IMR-90 (cell line): Measurements from ENCODE around the gene HOXA3. TPM values are rescaled to one million over a fixed set of nuclear protein-coding genes. Genes with fewer than 3 reads are reported as not detected.

Experiments used
- ATAC-seq: fragments of 200-7000 bp; cut with Tn5 transposase; 2 replicates; pipeline ENCODE4 v1.9.1; 2020; ENCODE audit warnings: low read depth, mild to moderate bottlenecking, moderate library complexity
- BruUV-seq: library from RNA; stranded (reverse); fragments of 400-500 nt; replicated peaks from 2 replicates; lab custom pipeline; 2021; lab: Mats Ljungman, UMichigan
- CTCF ChIA-PET: fragments of 300-600 bp; formaldehyde crosslinking; extraction: SDS; loops from one replicate; lab custom pipeline; 2021; ENCODE audit warnings: antibody characterized with exemption; lab: Yijun Ruan, JAX
- POLR2A ChIA-PET: fragments of 300-600 bp; sonication (Branson Sonifier 250); formaldehyde crosslinking; loops from one replicate; lab custom pipeline; 2022; ENCODE audit warnings: antibody characterized with exemption; ENCODE audit not compliant: unreplicated experiment; lab: Charles Lee
- DNase-seq: peaks from one replicate; pipeline ENCODE4 v3.0.0; 2013
- H2AFZ ChIP-seq: replicated peaks from 2 replicates; pipeline ENCODE3; 2013; ENCODE audit warnings: low read length, mild to moderate bottlenecking; ENCODE audit not compliant: poor library complexity
- H2AK5ac ChIP-seq: 2 replicates; pipeline ENCODE4 v1.6.1; 2013; ENCODE audit warnings: low read depth, low read length, inconsistent platforms
- H2AK9ac ChIP-seq: replicated peaks from 2 replicates; pipeline ENCODE3; 2013; ENCODE audit warnings: mild to moderate bottlenecking, low read depth, low read length, moderate library complexity; ENCODE audit not compliant: poor library complexity
- H2BK120ac ChIP-seq: 2 replicates; pipeline ENCODE4 v1.6.1; 2013; ENCODE audit warnings: low read depth, low read length, inconsistent platforms
- H2BK15ac ChIP-seq: 3 replicates; pipeline ENCODE4 v1.6.1; 2013; ENCODE audit warnings: low read depth, low read length, inconsistent platforms
- H2BK20ac ChIP-seq: 2 replicates; pipeline ENCODE4 v1.6.1; 2013; ENCODE audit warnings: low read depth, mild to moderate bottlenecking, inconsistent platforms, low read length, moderate library complexity
- H2BK5ac ChIP-seq: 2 replicates; pipeline ENCODE4 v1.6.1; 2013; ENCODE audit warnings: mild to moderate bottlenecking, low read depth, low read length, inconsistent platforms; ENCODE audit not compliant: poor library complexity, severe bottlenecking
- H3K14ac ChIP-seq: replicated peaks from 2 replicates; pipeline ENCODE4 v1.6.1; 2013; ENCODE audit warnings: low read depth, low read length, inconsistent platforms
- H3K18ac ChIP-seq: 2 replicates; pipeline ENCODE4 v1.6.1; 2013; ENCODE audit warnings: low read depth, low read length, control low read depth
- H3K23ac ChIP-seq: 2 replicates; pipeline ENCODE4 v1.6.1; 2013; ENCODE audit warnings: low read depth, low read length, inconsistent platforms
- H3K27ac ChIP-seq: 2 replicates; pipeline ENCODE4 v1.5.1; 2013; ENCODE audit warnings: mild to moderate bottlenecking, control low read depth, low read length; ENCODE audit not compliant: insufficient read depth
- H3K27me3 ChIP-seq: 2 replicates; pipeline ENCODE4 v1.6.1; 2013; ENCODE audit warnings: low read length; ENCODE audit not compliant: control insufficient read depth, insufficient read depth
- H3K36me3 ChIP-seq: 2 replicates; pipeline ENCODE4 v1.6.1; 2013; ENCODE audit warnings: low read length, mixed read lengths; ENCODE audit not compliant: control insufficient read depth, insufficient read depth
- H3K4ac ChIP-seq: 2 replicates; pipeline ENCODE4 v1.6.1; 2013; ENCODE audit warnings: low read depth, low read length, inconsistent platforms
- H3K4me1 ChIP-seq: 2 replicates; pipeline ENCODE4 v1.6.1; 2013; ENCODE audit warnings: low read length, mixed read lengths; ENCODE audit not compliant: control insufficient read depth, insufficient read depth
- H3K4me2 ChIP-seq: 2 replicates; pipeline ENCODE4 v1.6.1; 2013; ENCODE audit warnings: low read depth, mild to moderate bottlenecking, control low read depth, low read length, moderate library complexity
- H3K4me3 ChIP-seq: 2 replicates; pipeline ENCODE4 v1.5.1; 2013; ENCODE audit warnings: low read depth, mild to moderate bottlenecking, control low read depth, low read length, moderate library complexity; ENCODE audit not compliant: insufficient read depth
- H3K56ac ChIP-seq: 2 replicates; pipeline ENCODE4 v1.6.1; 2013; ENCODE audit warnings: low read length, inconsistent platforms; ENCODE audit not compliant: insufficient read depth; ENCODE audit errors: extremely low read depth
- H3K79me1 ChIP-seq, 2 experiments: 2 replicates each; pipeline ENCODE4 v1.6.1; 2013; ENCODE audit warnings: low read length in 2 of 2, inconsistent platforms in 1 of 2, low read depth in 1 of 2
- H3K9ac ChIP-seq: 2 replicates; pipeline ENCODE4 v1.6.1; 2013; ENCODE audit warnings: low read depth, low read length, control low read depth
- H3K9me1 ChIP-seq: 2 replicates; pipeline ENCODE4 v1.6.1; 2013; ENCODE audit warnings: low read length, inconsistent platforms; ENCODE audit not compliant: insufficient read depth
- H3K9me3 ChIP-seq: 2 replicates; pipeline ENCODE4 v1.6.1; 2013; ENCODE audit warnings: low read length; ENCODE audit not compliant: control insufficient read depth, insufficient read depth
- H4K20me1 ChIP-seq: 2 replicates; pipeline ENCODE4 v1.6.1; 2013; ENCODE audit warnings: low read length, inconsistent platforms; ENCODE audit not compliant: insufficient read depth
- H4K5ac ChIP-seq: 2 replicates; pipeline ENCODE4 v1.6.1; 2013; ENCODE audit warnings: mild to moderate bottlenecking, low read depth, low read length, control low read depth
- H4K8ac ChIP-seq, 2 experiments: 2 replicates each; pipeline ENCODE4 v1.6.1; 2013; ENCODE audit warnings: low read depth in 2 of 2, low read length in 2 of 2, control low read depth in 1 of 2, inconsistent platforms in 1 of 2
- H4K91ac ChIP-seq: 2 replicates; pipeline ENCODE4 v1.6.1; 2013; ENCODE audit warnings: low read depth, low read length, inconsistent platforms; ENCODE audit not compliant: insufficient read depth
- CEBPB ChIP-seq: IDR thresholded peaks from 2 replicates; pipeline ENCODE4 v1.6.1; 2012; ENCODE audit warnings: low read depth, low read length, improper control_type of control experiment
- CHD1 ChIP-seq: IDR thresholded peaks from 2 replicates; pipeline ENCODE4 v1.6.1; 2012; ENCODE audit warnings: low read depth, low read length, improper control_type of control experiment
- FOS ChIP-seq: fragments of 150-350 bp; IDR thresholded peaks from 2 replicates; pipeline ENCODE4 v1.6.1; 2016; ENCODE audit warnings: low read depth, low read length
- MAFK ChIP-seq: IDR thresholded peaks from 2 replicates; pipeline ENCODE4 v1.6.1; 2012; ENCODE audit warnings: low read depth, low read length, improper control_type of control experiment
- MAZ ChIP-seq: IDR thresholded peaks from 2 replicates; pipeline ENCODE4 v1.6.1; 2012; ENCODE audit warnings: low read depth, mild to moderate bottlenecking, low read length, improper control_type of control experiment, moderate library complexity, borderline replicate concordance
- MXI1 ChIP-seq: IDR thresholded peaks from 2 replicates; pipeline ENCODE4 v1.6.1; 2012; ENCODE audit warnings: low read depth, mild to moderate bottlenecking, low read length, moderate library complexity, borderline replicate concordance
- NFE2L2 ChIP-seq: fragments of 150-350 bp; IDR thresholded peaks from 2 replicates; pipeline ENCODE4 v1.6.1; 2016; ENCODE audit warnings: low read depth, mild to moderate bottlenecking, low read length
- POLR2A ChIP-seq: IDR thresholded peaks from 2 replicates; pipeline ENCODE4 v1.6.1; 2012; ENCODE audit warnings: mild to moderate bottlenecking, low read depth, low read length
- RAD21 ChIP-seq: IDR thresholded peaks from 2 replicates; pipeline ENCODE4 v1.6.1; 2012; ENCODE audit warnings: low read length, improper control_type of control experiment
- RCOR1 ChIP-seq: IDR thresholded peaks from 2 replicates; pipeline ENCODE4 v1.6.1; 2012; ENCODE audit warnings: mild to moderate bottlenecking, low read length, improper control_type of control experiment; ENCODE audit not compliant: insufficient replicate concordance
- RFX5 ChIP-seq: IDR thresholded peaks from 2 replicates; pipeline ENCODE4 v1.8.0; 2012; ENCODE audit warnings: low read depth, mild to moderate bottlenecking, low read length, moderate library complexity
- SMC3 ChIP-seq: fragments of 150-350 bp; IDR thresholded peaks from 2 replicates; pipeline ENCODE4 v1.6.1; 2016; ENCODE audit warnings: low read depth, mild to moderate bottlenecking, antibody characterized with exemption, low read length, moderate library complexity
- WGBS, 2 experiments: methylation state at CpG; one replicate each; pipeline versions ENCODE4 v1.1.5 to v1.1.7; 2013; ENCODE audit warnings: missing lambda C conversion rate in 2 of 2; ENCODE audit not compliant: insufficient read length in 1 of 2; ENCODE audit errors: extremely low coverage in 2 of 2; 5-methylcytosine and 5-hydroxymethylcytosine counted together
- dilution Hi-C: fragments of 300-500 bp; cut with HindIII; formaldehyde crosslinking; loops from one replicate; pipeline ENCODE4 v1.14.3; 2018; ENCODE audit warnings: low sequenced_read_pairs; ENCODE audit not compliant: unreplicated experiment
- in situ Hi-C: fragments of 300-500 bp; cut with MboI; formaldehyde crosslinking; loops from 3 replicates; pipeline ENCODE4 v1.14.3; 2019; ENCODE audit warnings: low sequenced_read_pairs, inconsistent platforms, mixed read lengths
- intact Hi-C: fragments of 100-400 bp; cut with micrococcal nuclease; formaldehyde crosslinking; loops from 2 replicates; pipeline ENCODE4 v1.10.0; 2022
- polyA plus RNA-seq, 3 experiments: library from polyadenylated mRNA; depleted of rRNA; stranded (reverse); fragments of >200 nt; gene quantifications; 2 replicates each; pipeline ENCODE4 v1.2.3, GENCODE V29; 2012; ENCODE audit warnings: low replicate concordance in 1 of 3
- total RNA-seq: library from RNA; depleted of rRNA; stranded (reverse); fragments of >200 nt; gene quantifications from 2 replicates; pipeline ENCODE4 v1.2.3, GENCODE V29; 2012
- TF ChIP-seq, protein P1 (sequence below): fragments of 150-350 bp; IDR thresholded peaks from 2 replicates; pipeline ENCODE4 v1.6.1; 2017; ENCODE audit warnings: mild to moderate bottlenecking, antibody characterized with exemption, low read length, low read depth
- TF ChIP-seq, protein P2 (sequence below): fragments of 150-350 bp; IDR thresholded peaks from 2 replicates; pipeline ENCODE4 v1.6.1; 2016; ENCODE audit warnings: low read depth, mild to moderate bottlenecking, low read length, moderate library complexity, borderline replicate concordance

The HOXA3 gene
- total and polyA plus RNA-seq, 2 of the 4 experiments (the other 2 are of a cell fraction) = 0.90 to 5.4 TPM

DNA sequence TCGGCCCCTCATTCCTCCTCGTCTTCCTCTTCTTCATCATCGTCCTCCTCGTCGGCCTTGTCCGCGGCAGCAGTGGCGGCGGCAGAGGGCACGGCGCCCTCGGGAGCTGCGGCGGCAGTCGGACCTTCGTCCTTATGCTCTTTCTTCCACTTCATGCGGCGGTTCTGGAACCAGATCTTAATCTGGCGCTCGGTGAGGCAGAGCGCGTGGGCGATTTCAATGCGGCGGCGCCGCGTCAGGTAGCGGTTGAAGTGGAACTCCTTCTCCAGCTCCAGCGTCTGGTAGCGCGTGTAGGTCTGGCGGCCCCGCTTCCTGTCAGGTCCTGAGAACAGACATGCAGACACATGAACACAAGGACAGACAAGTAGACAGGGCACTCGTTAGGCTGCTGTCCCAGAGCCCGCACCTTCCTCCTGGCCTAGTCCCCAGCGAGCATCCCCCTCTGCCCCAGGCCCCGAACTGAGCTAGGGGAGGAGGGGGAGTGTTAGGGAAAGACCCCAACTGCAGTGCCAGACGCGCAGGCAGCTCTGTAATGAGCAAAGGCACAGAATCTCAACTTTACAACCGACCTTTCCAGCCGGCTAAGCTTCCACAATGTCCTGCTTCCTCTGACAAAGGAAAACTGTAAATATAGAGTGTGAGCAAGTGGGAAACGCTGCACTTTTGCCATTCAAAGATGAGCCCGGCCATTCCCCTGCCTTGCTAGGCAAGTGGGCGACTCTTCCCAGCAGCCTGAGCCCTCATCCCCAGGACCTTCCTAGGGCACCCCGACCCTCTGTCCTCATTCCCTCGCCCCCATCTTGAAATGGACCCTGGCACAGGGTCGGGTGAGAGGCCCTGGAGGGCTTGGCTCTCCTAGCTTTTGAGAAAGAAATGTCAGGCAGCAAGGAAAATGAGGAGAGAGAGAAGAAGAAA is 2.8 kb upstream of the HOXA3 start (continued):
- TF ChIP-seq NFE2L2 = no peak
- no peak for TF ChIP-seq MAFK
- no peak for TF ChIP-seq FOS
- no peak for TF ChIP-seq POLR2A

DNA sequence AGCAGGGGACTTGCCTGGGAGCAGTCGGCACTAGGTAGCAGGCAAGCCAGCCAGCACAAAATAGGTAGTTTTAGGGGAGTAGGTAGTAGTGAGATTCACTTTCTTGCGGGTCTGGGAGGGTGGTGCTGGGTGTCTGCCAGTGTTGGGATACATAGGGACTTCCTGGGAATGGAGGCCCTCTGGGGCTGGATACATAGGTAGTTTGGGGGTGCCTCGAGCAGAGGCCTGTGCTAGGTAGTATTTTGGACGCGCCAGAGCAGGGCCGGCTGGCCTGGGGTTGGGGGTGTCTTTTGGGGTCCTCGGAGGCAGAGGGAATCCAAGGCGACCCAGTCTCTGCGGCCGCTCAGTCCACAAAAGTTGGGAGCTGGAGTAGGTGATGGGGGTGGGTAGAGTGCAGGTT is 2.0 kb upstream of the HOXA3 start:
- ChIA-PET POLR2A (no interaction called here), CTCF (no interaction called here)
- Histone ChIP-seq H3K14ac (no peak overlapping the region), H2AK5ac (no peak overlapping the region), H3K9me1 (peaks cover 3% of the 10 kb centered on the region; the same call in 1 of the 2 replicates), H4K5ac (no peak overlapping the region), H2AFZ (no peak overlapping the region), H3K56ac (no peak overlapping the region), H3K27ac (no peak overlapping the region), H3K36me3 (no peaks in the 10 kb centered on the region), H4K91ac (no peak overlapping the region), H3K4me1 (peaks cover 6% of the 10 kb centered on the region; the same call in 1 of the 2 replicates), H3K9ac (no peak overlapping the region), H2BK20ac (no peak overlapping the region), H2BK5ac (no peak overlapping the region), H2AK9ac (no peak overlapping the region), H2BK120ac (no peak overlapping the region), H2BK15ac (no peak overlapping the region), H4K8ac (no peak overlapping the region), H3K4ac (no peak overlapping the region), H3K79me1 (0 out of 4 replicates have a peak, but pooled peaks cover 0 to 12% of the 10 kb centered on the region in 2 experiments), H3K23ac (no peak overlapping the region), H3K9me3 (no peaks in the 10 kb centered on the region), H3K4me2 (no peak overlapping the region), H3K27me3 (no peaks in the 10 kb centered on the region; the same call in 1 of the 2 replicates), H3K4me3 (no peak overlapping the region), H3K18ac (no peak overlapping the region), H4K20me1 (no peaks in the 10 kb centered on the region)
- WGBS, 2 experiments = 85% methylated on average over 5 of the region's 10 CpGs; no CpG with 5 or more reads in 1 of the 2 experiments
- intact Hi-C loops (no loop called here), in situ Hi-C loops (no loop called here), dilution Hi-C loops (no loop called here)
- TF ChIP-seq, protein P1, sequence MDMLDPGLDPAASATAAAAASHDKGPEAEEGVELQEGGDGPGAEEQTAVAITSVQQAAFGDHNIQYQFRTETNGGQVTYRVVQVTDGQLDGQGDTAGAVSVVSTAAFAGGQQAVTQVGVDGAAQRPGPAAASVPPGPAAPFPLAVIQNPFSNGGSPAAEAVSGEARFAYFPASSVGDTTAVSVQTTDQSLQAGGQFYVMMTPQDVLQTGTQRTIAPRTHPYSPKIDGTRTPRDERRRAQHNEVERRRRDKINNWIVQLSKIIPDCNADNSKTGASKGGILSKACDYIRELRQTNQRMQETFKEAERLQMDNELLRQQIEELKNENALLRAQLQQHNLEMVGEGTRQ = no peak
- no peak for TF ChIP-seq MAFK
- TF ChIP-seq MAZ = no peak
- TF ChIP-seq RAD21 = no peak
- no peak for TF ChIP-seq RFX5
- no peak for TF ChIP-seq POLR2A
- TF ChIP-seq, protein P2, sequence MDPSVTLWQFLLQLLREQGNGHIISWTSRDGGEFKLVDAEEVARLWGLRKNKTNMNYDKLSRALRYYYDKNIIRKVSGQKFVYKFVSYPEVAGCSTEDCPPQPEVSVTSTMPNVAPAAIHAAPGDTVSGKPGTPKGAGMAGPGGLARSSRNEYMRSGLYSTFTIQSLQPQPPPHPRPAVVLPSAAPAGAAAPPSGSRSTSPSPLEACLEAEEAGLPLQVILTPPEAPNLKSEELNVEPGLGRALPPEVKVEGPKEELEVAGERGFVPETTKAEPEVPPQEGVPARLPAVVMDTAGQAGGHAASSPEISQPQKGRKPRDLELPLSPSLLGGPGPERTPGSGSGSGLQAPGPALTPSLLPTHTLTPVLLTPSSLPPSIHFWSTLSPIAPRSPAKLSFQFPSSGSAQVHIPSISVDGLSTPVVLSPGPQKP = no peak
- no peak for TF ChIP-seq CHD1
- TF ChIP-seq FOS = no peak
- no peak for TF ChIP-seq MXI1
- TF ChIP-seq SMC3 = no peak
- no peak for TF ChIP-seq RCOR1
- TF ChIP-seq CEBPB = no peak
- DNase-seq (no peak), ATAC-seq (no peak)
- BruUV-seq = no TSS peak
